ELF-1 (cell line): ENCODE results near the gene HSD11B1L.
"Not testable (repeated sequence)": the region's sequence is repeated elsewhere in the genome, so short reads cannot be mapped to it uniquely, and the experiment has no call there.

Experiments used
- DNase-seq: peaks from one replicate; pipeline ENCODE4 v3.0.0-alpha.2; 2016; ENCODE audit warnings: low read depth, low spot score

Gene HSD11B1L

GRCh38 chr19:5698635-5699422, 18.0 kb downstream of the HSD11B1L start:
- no peak for DNase-seq

GRCh38 chr19:5700455-5701092, 19.7 kb downstream of the HSD11B1L start:
- DNase-seq, result no peak

GRCh38 chr19:5702053-5702410, 21.2 kb downstream of the HSD11B1L start:
- not testable (repeated sequence) for DNase-seq

- no peak for DNase-seq
These were observed 23.3 kb downstream of the HSD11B1L start for GRCh38 chr19:5703819-5704818.

GRCh38 chr19:5705552-5705951, 24.7 kb downstream of the HSD11B1L start:
- DNase-seq, result no peak

- no peak for DNase-seq
These were observed 26.2 kb downstream of the HSD11B1L start for GRCh38 chr19:5706876-5707573.

DNA sequence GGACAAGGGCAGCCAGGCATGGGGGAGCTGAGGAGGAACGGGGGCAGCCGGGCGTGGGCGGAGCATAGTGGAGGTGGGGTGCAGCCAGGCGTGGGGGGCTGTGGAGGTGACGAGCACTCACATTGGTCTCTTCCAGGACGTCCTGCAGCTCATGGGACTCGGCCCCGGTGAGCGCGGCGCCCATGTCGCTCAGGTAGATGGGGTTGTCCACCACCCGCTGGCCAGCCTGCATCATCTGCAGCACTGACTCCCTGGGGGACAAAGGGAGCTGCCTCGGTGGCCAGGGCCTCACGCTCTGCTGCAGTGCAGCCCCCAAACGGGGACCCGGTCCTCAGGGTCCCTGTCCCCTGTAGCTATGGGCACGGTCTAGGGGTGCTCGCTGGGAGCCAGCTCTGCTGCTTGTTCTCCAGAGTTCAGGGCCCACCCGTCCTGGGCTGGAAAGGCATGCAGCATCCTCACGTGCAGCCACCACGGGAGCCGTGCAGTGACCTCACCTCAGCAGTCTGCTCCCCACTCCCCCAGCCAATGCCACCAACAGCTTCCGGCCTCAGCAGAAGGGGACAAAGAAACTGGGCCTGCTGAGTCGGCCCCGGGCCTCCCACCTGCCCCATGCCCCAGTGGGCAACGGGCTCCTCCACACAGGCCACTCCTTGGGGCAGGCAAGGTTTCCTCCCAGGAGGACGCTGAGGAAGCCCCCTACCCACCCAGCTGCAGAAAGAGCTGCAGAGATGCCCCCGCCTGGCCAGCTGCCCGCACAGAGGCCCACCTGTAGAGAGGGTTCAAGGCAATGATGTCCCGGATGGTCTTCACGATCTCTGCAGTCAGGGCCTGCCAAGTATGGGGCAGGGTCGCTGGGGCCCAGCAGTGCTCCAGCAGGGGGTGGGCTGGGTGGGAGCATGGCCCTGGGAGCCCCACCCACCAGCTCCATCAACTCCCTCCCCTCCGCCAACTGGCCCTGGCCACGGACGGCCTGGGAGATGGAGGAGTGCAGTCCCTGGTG, 27.0 kb downstream of the HSD11B1L start:
- DNase-seq, result no peak

- no peak for DNase-seq
These were observed 30.2 kb downstream of the HSD11B1L start for GRCh38 chr19:5711025-5711424.

DNA sequence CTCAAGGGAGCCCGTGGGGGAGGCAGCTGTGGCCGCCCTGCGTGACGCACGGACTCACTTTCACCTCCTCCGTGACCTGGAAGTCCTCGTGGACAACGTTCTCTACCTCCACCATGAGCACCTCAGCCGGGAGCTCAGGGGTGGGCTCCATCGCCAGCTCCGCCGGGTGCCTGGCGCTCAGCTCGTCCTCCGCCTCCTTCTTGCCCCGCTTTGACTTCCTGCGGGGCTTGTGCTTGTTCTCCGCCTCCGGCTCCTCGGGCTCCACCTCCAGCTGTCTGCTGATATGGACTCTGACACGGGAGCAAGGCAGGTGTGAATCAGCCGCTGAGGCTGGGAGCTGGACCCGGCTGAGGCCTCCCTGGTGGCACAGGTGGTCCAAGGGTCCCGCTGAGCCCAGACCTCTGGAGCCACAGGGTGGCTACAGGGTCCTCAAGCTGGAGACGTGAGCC, 30.9 kb downstream of the HSD11B1L start:
- DNase-seq, result no peak

DNA sequence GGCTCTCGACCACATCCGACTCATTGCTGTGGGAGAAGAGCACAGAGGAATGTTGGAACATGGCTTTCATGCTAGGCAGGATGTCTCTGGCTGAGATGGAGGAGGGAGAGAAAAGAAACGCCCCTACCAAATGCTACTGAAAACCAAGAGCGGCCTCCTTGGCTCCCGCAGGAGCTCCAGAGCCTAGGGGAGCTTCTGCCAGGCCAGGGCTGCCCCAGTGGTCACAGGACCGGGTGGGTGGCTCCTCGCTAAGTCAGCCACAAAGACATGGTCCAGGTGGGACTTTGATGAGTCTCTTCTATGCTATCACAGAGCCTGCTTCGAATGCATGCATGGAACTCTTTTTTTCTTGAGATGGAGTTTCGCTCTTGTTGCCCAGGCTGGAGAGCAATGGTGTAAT, 32.4 kb downstream of the HSD11B1L start:
- DNase-seq, result no peak

GRCh38 chr19:5714816-5715215, 34.0 kb downstream of the HSD11B1L start:
- DNase-seq, result no peak

GRCh38 chr19:5717215-5717935, 36.5 kb downstream of the HSD11B1L start:
- DNase-seq, result no peak

GRCh38 chr19:5718037-5718578, 37.3 kb downstream of the HSD11B1L start:
- DNase-seq, result no peak

- DNase-seq, result peak; percentile 22
These were observed 37.9 kb downstream of the HSD11B1L start for GRCh38 chr19:5718579-5719273.

DNA sequence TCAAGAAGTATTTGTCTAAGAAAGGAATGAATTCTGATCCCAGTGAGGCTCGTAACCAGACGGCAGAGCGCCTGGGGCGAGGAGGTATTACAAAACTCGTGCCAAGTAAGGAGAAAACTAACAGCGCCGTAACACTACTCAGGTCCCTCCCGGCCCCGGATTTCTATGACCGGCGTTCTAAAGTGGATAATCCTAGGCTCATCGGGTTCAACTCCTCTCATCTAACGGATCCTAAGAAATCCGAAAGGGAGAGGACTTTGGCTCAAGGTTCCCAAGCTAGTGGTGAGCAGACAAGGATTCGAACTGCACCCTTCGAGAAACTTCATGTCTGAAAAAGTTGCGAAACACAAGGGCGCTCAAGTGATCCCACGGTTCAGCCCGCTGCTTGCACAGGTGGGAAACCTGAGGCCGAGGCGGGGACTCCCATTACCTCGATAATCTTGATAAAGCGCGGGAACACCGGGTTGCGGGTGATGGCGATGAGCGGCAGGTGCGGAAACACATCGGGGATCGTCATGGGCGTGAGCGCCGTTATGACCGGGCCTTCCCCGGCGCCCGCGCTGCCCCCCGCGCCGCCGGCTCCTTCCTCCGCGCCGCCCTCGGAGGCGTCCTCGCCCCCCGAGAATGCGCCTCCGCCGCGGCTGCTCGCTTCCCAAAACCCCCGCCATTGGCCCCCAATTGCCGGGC, 38.6 kb downstream of the HSD11B1L start:
- DNase-seq, result peak; percentile 42

DNA sequence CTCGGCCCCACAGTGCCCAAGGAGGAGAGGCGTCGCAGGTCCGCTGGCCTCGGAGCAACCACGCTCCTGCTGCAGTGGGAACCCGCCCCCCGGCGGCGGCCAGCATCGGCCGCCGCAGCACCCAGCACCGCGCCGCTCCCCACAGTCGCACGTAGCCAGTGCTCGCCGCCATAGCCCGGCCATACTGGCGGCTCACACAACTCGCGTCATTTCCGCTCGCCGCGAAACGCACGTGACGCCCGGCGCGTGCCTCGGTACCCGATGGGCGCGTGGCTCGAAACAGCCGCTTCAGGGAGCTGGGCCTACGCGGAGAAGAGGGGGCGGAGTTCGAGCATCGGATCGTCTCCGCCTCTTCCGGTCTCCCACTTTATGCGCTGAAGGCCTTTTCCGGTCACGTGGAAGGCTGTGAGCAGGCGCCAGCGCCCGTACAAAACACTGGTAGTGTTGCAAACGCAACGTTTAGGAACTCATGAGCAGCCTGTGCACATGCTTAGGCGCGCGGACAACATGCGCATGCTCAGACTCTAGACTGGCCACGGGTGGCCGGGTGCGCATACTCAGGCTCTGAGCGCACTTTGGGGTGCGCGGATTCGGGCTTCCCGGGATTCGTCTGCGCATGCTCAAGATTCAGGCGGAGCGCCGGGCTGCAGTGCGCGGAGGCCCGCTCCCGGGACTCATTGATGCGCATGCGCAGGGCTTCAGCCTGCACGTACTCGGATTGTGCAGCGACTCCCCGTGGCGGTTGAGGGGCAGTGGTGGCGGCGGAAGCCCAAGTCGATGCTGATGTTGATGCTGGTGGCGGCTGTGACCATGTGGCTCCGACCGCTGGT, 39.3 kb downstream of the HSD11B1L start, which contains the start of the genes CATSPERD and LONP1:
Gene CATSPERD (plus strand): TSS at position 677 of the 830 bp plus-strand sequence. CDS start 101 bp downstream, at position 778.
Gene LONP1 (minus strand): TSS at position 186 of the 830 bp plus-strand sequence. CDS start 14 bp downstream, at position 172.
- DNase-seq, result peak; percentile 100
